ENCODE data around the gene CTTNBP2. TPM values are rescaled to one million over a fixed set of nuclear protein-coding genes. Genes with fewer than 3 reads are reported as not detected.

Gene CTTNBP2
- total and polyA plus RNA-seq, 9 donors, result 2.6 to 18.4 (median 10.0) TPM

DNA sequence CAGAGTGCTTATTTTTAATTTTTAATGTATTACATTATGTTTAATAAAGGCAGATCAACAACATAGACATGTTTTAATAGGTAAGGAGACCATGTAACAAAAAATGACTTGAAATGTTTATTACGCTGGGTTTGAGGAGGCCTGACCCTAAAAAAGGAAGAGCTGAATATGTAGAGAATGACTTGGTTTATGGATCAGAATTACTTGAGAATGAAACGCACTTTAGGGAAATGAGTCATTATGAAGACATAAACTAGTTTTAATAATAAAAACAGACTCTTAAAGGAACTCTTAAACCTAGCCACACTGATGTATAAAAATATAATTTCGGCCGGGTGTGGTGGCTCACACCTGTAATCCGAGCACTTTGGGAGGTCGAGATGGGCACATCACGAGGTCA lies 56.5 kb downstream of the CTTNBP2 start:
- intact Hi-C loops (cut with DNase I), result no loop called here
- no peaks in the 10 kb centered on the region for H3K9me3 ChIP-seq
- H3K4me3 ChIP-seq, result no peak overlapping the region
- H3K4me1 ChIP-seq (ENCODE audit: insufficient read depth), result no peaks in the 10 kb centered on the region
- WGBS, 3 donors, result 62 to 91% (median 78%) methylated on average over 7 of the region's 7 CpGs
- H3K36me3 ChIP-seq, result no peaks in the 10 kb centered on the region
- H3K27ac ChIP-seq, result no peak overlapping the region
- TF ChIP-seq, protein P1, sequence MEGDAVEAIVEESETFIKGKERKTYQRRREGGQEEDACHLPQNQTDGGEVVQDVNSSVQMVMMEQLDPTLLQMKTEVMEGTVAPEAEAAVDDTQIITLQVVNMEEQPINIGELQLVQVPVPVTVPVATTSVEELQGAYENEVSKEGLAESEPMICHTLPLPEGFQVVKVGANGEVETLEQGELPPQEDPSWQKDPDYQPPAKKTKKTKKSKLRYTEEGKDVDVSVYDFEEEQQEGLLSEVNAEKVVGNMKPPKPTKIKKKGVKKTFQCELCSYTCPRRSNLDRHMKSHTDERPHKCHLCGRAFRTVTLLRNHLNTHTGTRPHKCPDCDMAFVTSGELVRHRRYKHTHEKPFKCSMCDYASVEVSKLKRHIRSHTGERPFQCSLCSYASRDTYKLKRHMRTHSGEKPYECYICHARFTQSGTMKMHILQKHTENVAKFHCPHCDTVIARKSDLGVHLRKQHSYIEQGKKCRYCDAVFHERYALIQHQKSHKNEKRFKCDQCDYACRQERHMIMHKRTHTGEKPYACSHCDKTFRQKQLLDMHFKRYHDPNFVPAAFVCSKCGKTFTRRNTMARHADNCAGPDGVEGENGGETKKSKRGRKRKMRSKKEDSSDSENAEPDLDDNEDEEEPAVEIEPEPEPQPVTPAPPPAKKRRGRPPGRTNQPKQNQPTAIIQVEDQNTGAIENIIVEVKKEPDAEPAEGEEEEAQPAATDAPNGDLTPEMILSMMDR (IDR thresholded peaks at IDR 0.05), result no peak
- TF ChIP-seq EP300 (IDR thresholded peaks at IDR 0.05) (no peak), POLR2A (IDR thresholded peaks at IDR 0.05) (no peak)
- DNase-seq, result no peak
- H3K27me3 ChIP-seq, result no peaks in the 10 kb centered on the region

- Histone ChIP-seq H3K36me3 (no peaks in the 10 kb centered on the region), H3K4me3 (no peak overlapping the region), H3K9me3 (no peaks in the 10 kb centered on the region), H3K27me3 (no peaks in the 10 kb centered on the region), H3K4me1 (ENCODE audit: insufficient read depth) (no peaks in the 10 kb centered on the region), H3K27ac (no peak overlapping the region)
- intact Hi-C loops (cut with DNase I), result no loop called here
- no peak for DNase-seq
- 97 to 98% (median 97%) methylated on average over 2 of the region's 2 CpGs for WGBS, 3 donors
- TF ChIP-seq, protein P1 (IDR thresholded peaks at IDR 0.05), result no peak
- TF ChIP-seq POLR2A (IDR thresholded peaks at IDR 0.05) (no peak), EP300 (IDR thresholded peaks at IDR 0.05) (no peak)
Measured at GRCh38 chr7:117811696-117812095, 61.5 kb downstream of the CTTNBP2 start.

DNA sequence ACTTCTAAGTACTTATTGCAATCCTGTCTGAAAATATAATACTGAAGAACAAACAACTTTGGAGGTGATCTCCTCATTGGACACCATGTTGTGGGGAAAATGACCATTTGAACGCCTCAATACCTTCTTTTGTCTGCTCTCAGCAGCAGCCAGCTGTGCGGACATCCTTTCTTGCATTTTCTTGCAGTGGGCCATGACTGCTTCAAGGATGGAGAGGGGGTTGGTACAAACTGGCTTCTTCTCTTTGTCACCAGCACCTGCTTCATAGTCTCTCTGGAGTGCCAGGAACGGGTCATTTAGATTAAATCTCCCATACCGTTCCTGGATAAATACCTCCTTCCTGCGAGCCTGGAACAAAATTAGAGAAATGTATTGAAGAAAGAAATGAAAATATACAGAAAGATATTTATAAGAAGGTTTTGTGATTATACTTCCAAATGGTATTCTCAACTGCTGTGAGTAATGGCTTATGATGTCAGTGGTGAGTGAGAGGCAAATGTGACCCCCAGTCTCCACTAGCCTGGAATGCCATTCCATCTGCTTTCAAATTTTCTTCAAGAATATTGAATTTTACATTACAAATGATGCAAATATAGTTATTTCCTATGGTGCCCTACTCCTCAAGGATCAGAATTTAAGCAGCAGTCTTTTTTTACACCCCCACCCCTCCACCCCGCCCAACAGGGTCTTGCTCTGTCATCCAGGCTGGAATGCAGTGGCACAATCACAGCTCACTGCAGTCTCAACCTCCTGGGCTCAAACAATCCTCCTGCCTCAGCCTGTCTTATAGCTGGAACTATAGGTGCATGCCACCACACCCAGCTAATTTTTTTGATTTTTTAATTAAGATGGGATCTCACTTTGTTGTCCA lies 62.4 kb downstream of the CTTNBP2 start:
- TF ChIP-seq EP300 (IDR thresholded peaks at IDR 0.05) (no peak), POLR2A (IDR thresholded peaks at IDR 0.05) (no peak)
- TF ChIP-seq, protein P1 (IDR thresholded peaks at IDR 0.05), result no peak
- H3K27me3 ChIP-seq, result no peaks in the 10 kb centered on the region
- DNase-seq, result no peak
- intact Hi-C loops (cut with DNase I), result no loop called here
- no peak overlapping the region for H3K27ac ChIP-seq
- H3K4me1 ChIP-seq (ENCODE audit: insufficient read depth), result no peaks in the 10 kb centered on the region
- H3K4me3 ChIP-seq, result no peak overlapping the region
- WGBS, 3 donors, result 90 to 94% (median 92%) methylated on average over 6 of the region's 6 CpGs
- no peaks in the 10 kb centered on the region for H3K36me3 ChIP-seq
- H3K9me3 ChIP-seq, result no peaks in the 10 kb centered on the region

DNA sequence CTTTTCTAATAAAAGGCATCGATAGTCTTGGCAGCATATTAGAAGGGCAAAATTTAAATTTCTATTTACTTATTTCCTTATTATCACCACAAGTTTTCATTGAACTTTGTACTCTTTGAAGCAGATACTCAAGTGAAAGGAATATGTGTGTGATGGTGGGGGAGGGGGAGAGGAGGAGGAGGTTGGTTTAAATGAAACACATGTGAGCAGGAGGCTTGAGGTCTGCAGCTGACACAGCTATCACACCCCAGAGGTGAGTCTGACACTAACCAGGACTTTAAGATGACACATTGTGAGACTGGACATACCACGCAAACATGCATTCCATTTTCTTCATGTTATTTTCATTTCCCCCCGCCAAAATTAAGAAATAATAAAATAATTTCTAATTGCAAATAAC lies 63.3 kb downstream of the CTTNBP2 start:
- no peak for DNase-seq
- intact Hi-C loops (cut with DNase I), result no loop called here
- Histone ChIP-seq H3K27me3 (no peaks in the 10 kb centered on the region), H3K4me3 (no peak overlapping the region), H3K4me1 (ENCODE audit: insufficient read depth) (no peaks in the 10 kb centered on the region), H3K27ac (no peak overlapping the region), H3K9me3 (no peaks in the 10 kb centered on the region), H3K36me3 (no peaks in the 10 kb centered on the region)
- WGBS, 3 donors, result 61 to 81% (median 72%) methylated on average over 3 of the region's 3 CpGs
- TF ChIP-seq POLR2A (IDR thresholded peaks at IDR 0.05) (no peak), EP300 (IDR thresholded peaks at IDR 0.05) (no peak)
- TF ChIP-seq, protein P1 (IDR thresholded peaks at IDR 0.05), result no peak
